Pancreas (tissue), 10 donors: Measurements from ENCODE around the gene POGLUT3. TPM values are rescaled to one million over a fixed set of nuclear protein-coding genes. Genes with fewer than 3 reads are reported as not detected.

Experiments used
- ATAC-seq, 4 donors: fragments of 200-7000 bp; cut with Tn5 transposase; one replicate each; pipeline versions ENCODE4 v1.8.0 to v1.9.1; 2020; ENCODE audit warnings: mild to moderate bottlenecking in 4 of 4, moderate library complexity in 4 of 4
- DNase-seq, 6 donors: peaks; one replicate each; pipeline ENCODE4 v3.0.0-alpha.2; 2020
- FAIRE-seq: peaks from 2 replicates; lab custom pipeline; 2012; peaks lifted over from hg19 to GRCh38; lab: Jason Lieb, UNC
- H3K27ac ChIP-seq, 4 donors: fragments of 200-600 bp; sonication (generic); 1 replicate in 3 of 4; 2 replicates in 1 of 4; pipeline versions ENCODE4 v1.5.0 to v1.8.0; 2020
- H3K27me3 ChIP-seq, 4 donors: fragments of 200-600 bp; one replicate each; pipeline ENCODE4 v1.8.0; 2021
- H3K36me3 ChIP-seq, 3 donors: fragments of 200-600 bp; sonication (generic) in 1 of 3; one replicate each; pipeline versions ENCODE4 v1.5.0 to v1.8.0; 2020 to 2021
- H3K4me1 ChIP-seq, 3 donors: fragments of 200-600 bp; one replicate each; pipeline ENCODE4 v1.8.0; 2021
- H3K4me3 ChIP-seq, 4 donors: fragments of 200-600 bp; sonication (generic) in 2 of 4; one replicate each; pipeline versions ENCODE4 v1.5.0 to v1.8.0; 2020 to 2021
- H3K9me3 ChIP-seq, 4 donors: fragments of 200-600 bp; one replicate each; pipeline ENCODE4 v1.8.0; 2021
- WGBS, 2 donors: extraction: QIAGEN DNeasy Blood & Tissue Kit; methylation state at CpG; one replicate each; pipeline ENCODE4 v1.1.7; 2013; 5-methylcytosine and 5-hydroxymethylcytosine counted together
- intact Hi-C, 3 donors: fragments of 100-400 bp; cut with DNase I; formaldehyde crosslinking; loops; one replicate each; pipeline versions ENCODE4 v1.11.1 to v1.14.2; 2022
- polyA plus RNA-seq, 2 donors: library from polyadenylated mRNA; stranded (reverse); fragments of 200-250 nt; gene quantifications; one replicate each; pipeline ENCODE4 v1.2.3, GENCODE V29; 2013
- total RNA-seq, 6 donors: library from RNA; stranded (reverse); fragmentation: NEBNext Ultra II Directional in 4 of 6; extraction: Animal tissue kit (Norgen Biotek cat#: 25700) in 4 of 6; gene quantifications; one replicate each; pipeline versions ENCODE4 v1.2.1 to v1.2.4, GENCODE V29; 2021 to 2023
- TF ChIP-seq, protein P1 (sequence below), 4 donors: fragments of 200-600 bp; sonication (generic) in 3 of 4; IDR thresholded peaks; one replicate each; pipeline versions ENCODE4 v1.5.0 to v1.8.0; 2021; ENCODE audit warnings: antibody characterized with exemption in 4 of 4
- donor health status: healthy with polysubstance abuse.
- donor health status: DM: no; HTN: no; CAD: no; lungs with moderate emphysema.
- donor health status: DM: no; HTN: no; CAD: no.
- donor health status: control.
- donor health status: control.
- donor health status: Bipolar disorder and iron deficiency.
- donor health status: DM: yes; HTN: yes; CAD: no.
- donor health status: DM: no; HTN: no; CAD: no.
- donor health status: DM: no; HTN: no; CAD: no.
- donor health status: DM: yes; HTN: yes; CAD: no.

POGLUT3 gene
- total and polyA plus RNA-seq, 8 donors: 3.8 to 12.1 (median 7.5) TPM

DNA sequence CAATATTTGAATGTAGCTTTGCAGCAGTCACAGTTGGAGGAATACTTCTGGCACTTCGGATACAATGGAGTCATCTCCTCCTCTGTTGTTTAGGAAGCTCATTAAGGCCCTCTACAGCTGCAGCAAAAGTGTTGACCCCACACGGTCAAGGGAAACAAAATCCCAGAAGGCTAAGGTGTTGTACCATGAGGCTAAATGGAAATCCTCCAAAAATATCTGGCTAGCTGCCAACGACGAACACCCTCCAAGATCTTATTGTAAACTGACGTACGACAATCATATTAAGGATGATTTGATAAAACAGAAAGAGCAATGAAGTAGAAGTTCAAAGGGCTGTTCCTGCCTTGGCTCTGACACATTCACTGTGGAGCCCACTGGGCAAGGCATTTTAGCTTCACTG is 4.0 kb downstream of the POGLUT3 start:
- H3K9me3 ChIP-seq: no peaks in the 10 kb centered on the region
- no peaks in the 10 kb centered on the region for H3K27me3 ChIP-seq
- TF ChIP-seq, protein P1, sequence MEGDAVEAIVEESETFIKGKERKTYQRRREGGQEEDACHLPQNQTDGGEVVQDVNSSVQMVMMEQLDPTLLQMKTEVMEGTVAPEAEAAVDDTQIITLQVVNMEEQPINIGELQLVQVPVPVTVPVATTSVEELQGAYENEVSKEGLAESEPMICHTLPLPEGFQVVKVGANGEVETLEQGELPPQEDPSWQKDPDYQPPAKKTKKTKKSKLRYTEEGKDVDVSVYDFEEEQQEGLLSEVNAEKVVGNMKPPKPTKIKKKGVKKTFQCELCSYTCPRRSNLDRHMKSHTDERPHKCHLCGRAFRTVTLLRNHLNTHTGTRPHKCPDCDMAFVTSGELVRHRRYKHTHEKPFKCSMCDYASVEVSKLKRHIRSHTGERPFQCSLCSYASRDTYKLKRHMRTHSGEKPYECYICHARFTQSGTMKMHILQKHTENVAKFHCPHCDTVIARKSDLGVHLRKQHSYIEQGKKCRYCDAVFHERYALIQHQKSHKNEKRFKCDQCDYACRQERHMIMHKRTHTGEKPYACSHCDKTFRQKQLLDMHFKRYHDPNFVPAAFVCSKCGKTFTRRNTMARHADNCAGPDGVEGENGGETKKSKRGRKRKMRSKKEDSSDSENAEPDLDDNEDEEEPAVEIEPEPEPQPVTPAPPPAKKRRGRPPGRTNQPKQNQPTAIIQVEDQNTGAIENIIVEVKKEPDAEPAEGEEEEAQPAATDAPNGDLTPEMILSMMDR (IDR thresholded peaks at IDR 0.05): no peak
- ATAC-seq (no peak), FAIRE-seq (no peak), DNase-seq (no peak)
- H3K36me3 ChIP-seq: peaks cover 0 to 13% (median 0%) of the 10 kb centered on the region in 3 donors
- no peak overlapping the region for H3K4me3 ChIP-seq
- intact Hi-C loops: no loop called here
- peaks cover 8 to 11% (median 10%) of the 10 kb centered on the region in 3 donors for H3K4me1 ChIP-seq
- WGBS, 2 donors: 30 to 32% methylated on average over 6 of the region's 6 CpGs
- no peak overlapping the region for H3K27ac ChIP-seq

DNA sequence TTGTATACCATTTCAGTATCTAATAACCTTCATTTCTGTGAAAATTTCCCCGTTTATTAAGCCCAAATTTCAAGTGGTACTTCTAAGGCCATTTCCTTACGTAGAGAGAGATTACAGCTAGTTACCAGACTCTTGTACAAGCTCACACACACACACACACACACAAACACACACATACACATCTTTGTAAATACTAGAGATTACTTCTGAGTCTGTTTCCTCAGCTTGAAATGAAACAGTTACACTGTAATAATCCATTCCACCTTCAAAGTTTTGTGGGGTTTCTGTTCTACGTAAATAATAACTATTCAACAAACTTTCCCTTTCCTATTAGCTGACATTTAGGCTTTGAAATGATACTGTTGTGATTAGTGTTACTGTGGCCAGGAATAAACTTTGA is 6.2 kb downstream of the POGLUT3 start:
- Histone ChIP-seq H3K27me3 (no peaks in the 10 kb centered on the region), H3K9me3 (no peaks in the 10 kb centered on the region), H3K4me1 (peaks cover 7 to 9% (median 8%) of the 10 kb centered on the region in 3 donors), H3K36me3 (peaks cover 0 to 13% (median 0%) of the 10 kb centered on the region in 3 donors), H3K4me3 (no peak overlapping the region), H3K27ac (no peak overlapping the region)
- DNase-seq (no peak), FAIRE-seq (no peak), ATAC-seq (no peak)
- intact Hi-C loops: no loop called here
- TF ChIP-seq, protein P1 (IDR thresholded peaks at IDR 0.05): no peak
- 74 to 80% methylated on average over 3 of the region's 3 CpGs for WGBS, 2 donors

DNA sequence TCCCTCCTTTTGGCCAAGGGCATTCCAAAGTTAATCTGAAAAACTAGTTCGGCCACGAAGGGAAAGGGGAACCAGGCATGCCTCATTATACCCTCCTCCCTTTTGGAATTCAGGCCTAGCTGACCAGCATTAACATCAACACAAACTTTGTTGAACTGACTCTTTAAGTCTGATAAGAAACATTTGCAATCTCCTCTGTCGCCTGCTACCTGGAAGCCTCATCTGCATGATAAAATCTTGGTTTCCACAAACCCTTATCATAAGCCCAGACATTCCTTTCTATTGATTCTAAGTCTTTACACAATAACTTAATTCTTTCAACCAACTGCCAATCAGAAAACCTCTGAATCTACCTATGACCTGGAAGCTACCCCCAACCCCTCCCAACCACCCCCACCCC is 11.4 kb downstream of the POGLUT3 start:
- Histone ChIP-seq H3K27me3 (no peaks in the 10 kb centered on the region), H3K4me3 (no peak overlapping the region), H3K9me3 (no peaks in the 10 kb centered on the region), H3K36me3 (peaks cover 0 to 13% (median 0%) of the 10 kb centered on the region in 3 donors), H3K4me1 (no peaks in the 10 kb centered on the region), H3K27ac (no peak overlapping the region)
- TF ChIP-seq, protein P1 (IDR thresholded peaks at IDR 0.05): no peak
- DNase-seq (no peak), ATAC-seq (no peak), FAIRE-seq (no peak)
- intact Hi-C loops: no loop called here
- WGBS, 2 donors: 91 to 93% methylated on average over 3 of the region's 3 CpGs

GRCh38 chr11:108486331-108486730 is 11.9 kb downstream of the POGLUT3 start:
- 95 to 100% methylated on average over 3 of the region's 3 CpGs for WGBS, 2 donors
- H3K4me1 ChIP-seq: no peaks in the 10 kb centered on the region
- ATAC-seq: no peak
- TF ChIP-seq, protein P1 (IDR thresholded peaks at IDR 0.05): no peak
- intact Hi-C loops: no loop called here
- H3K27me3 ChIP-seq: no peaks in the 10 kb centered on the region
- no peak for FAIRE-seq
- no peak overlapping the region for H3K4me3 ChIP-seq
- H3K27ac ChIP-seq: no peak overlapping the region
- H3K36me3 ChIP-seq: peaks cover 0 to 13% (median 0%) of the 10 kb centered on the region in 3 donors
- no peaks in the 10 kb centered on the region for H3K9me3 ChIP-seq
- no peak for DNase-seq

- H3K27me3 ChIP-seq: no peaks in the 10 kb centered on the region
- FAIRE-seq: no peak
- intact Hi-C loops: no loop called here
- no peaks in the 10 kb centered on the region for H3K4me1 ChIP-seq
- H3K36me3 ChIP-seq: peaks cover 0 to 5% (median 0%) of the 10 kb centered on the region in 3 donors
- no peaks in the 10 kb centered on the region for H3K9me3 ChIP-seq
- H3K4me3 ChIP-seq: no peak overlapping the region
- no peak for DNase-seq
- no peak for ATAC-seq
- no peak overlapping the region for H3K27ac ChIP-seq
- TF ChIP-seq, protein P1 (IDR thresholded peaks at IDR 0.05): no peak
These were observed 15.0 kb downstream of the POGLUT3 start for GRCh38 chr11:108483163-108483562.
